SK-N-SH (cell line): ENCODE results near the gene MAPK12. TPM values are rescaled to one million over a fixed set of nuclear protein-coding genes. Genes with fewer than 3 reads are reported as not detected.

Source experiments
- CTCF ChIA-PET: fragments of 300-600, 350-600 bp; formaldehyde crosslinking; extraction: SDS; loops from one replicate; lab custom pipeline; 2021; lab: Yijun Ruan, JAX
- POLR2A ChIA-PET: fragments of 350-600 bp; sonication (Branson Sonifier 250); formaldehyde crosslinking; extraction: SDS; loops from one replicate; lab custom pipeline; 2020; ENCODE audit warnings: antibody characterized with exemption, inconsistent platforms; lab: Yijun Ruan, JAX
- DNase-seq: peaks from one replicate; pipeline ENCODE4 v3.0.0; 2012
- H2AFZ ChIP-seq: fragments of 200-600 bp; sonication (generic); 2 replicates; pipeline ENCODE4 v1.8.1; 2016; ENCODE audit warnings: antibody characterized with exemption, mild to moderate bottlenecking, low read depth
- H3F3A ChIP-seq: fragments of 200-600 bp; sonication (generic); replicated peaks from 2 replicates; pipeline ENCODE3; 2016; ENCODE audit warnings: antibody characterized with exemption, mild to moderate bottlenecking; ENCODE audit not compliant: insufficient read depth
- H3K27ac ChIP-seq, 2 experiments: fragments of 200-500 bp in 1 of 2; fragments of 200-600 bp in 1 of 2; sonication (Bioruptor generic) in 1 of 2; sonication (generic), shearing (Covaris generic) in 1 of 2; 2 replicates each; pipeline versions ENCODE4 v1.5.1 to v1.6.1; 2014 to 2016; ENCODE audit warnings: low read depth in 2 of 2, inconsistent platforms in 1 of 2, low read length in 1 of 2, mild to moderate bottlenecking in 1 of 2, mixed read lengths in 1 of 2
- H3K27me3 ChIP-seq: fragments of 200-600 bp; sonication (generic), shearing (Covaris generic); 2 replicates; pipeline ENCODE4 v1.6.1; 2016; ENCODE audit warnings: mixed run types; ENCODE audit not compliant: insufficient read depth
- H3K36me3 ChIP-seq, 2 experiments: fragments of 200-500 bp in 1 of 2; fragments of 200-600 bp in 1 of 2; sonication (Bioruptor generic) in 1 of 2; sonication (generic) in 1 of 2; replicated peaks in 1 of 2; 2 replicates each; pipeline versions ENCODE3 to v1.5.1; 2014 to 2016; ENCODE audit warnings: low read length in 1 of 2, mild to moderate bottlenecking in 1 of 2; ENCODE audit not compliant: insufficient read depth in 2 of 2, control insufficient read depth in 1 of 2
- H3K4me1 ChIP-seq, 2 experiments: fragments of 200-500 bp in 1 of 2; fragments of 200-600 bp in 1 of 2; sonication (Bioruptor generic) in 1 of 2; sonication (generic), shearing (Covaris generic) in 1 of 2; 2 replicates each; pipeline versions ENCODE4 v1.5.1 to v1.6.1; 2014 to 2016; ENCODE audit warnings: low read depth in 1 of 2, low read length in 1 of 2, mixed run types in 1 of 2; ENCODE audit not compliant: insufficient read depth in 2 of 2, control insufficient read depth in 1 of 2
- H3K4me2 ChIP-seq: fragments of 200-600 bp; sonication (generic), shearing (Covaris generic); 2 replicates; pipeline ENCODE4 v1.6.1; 2017; ENCODE audit warnings: mixed run types
- H3K4me3 ChIP-seq, 2 experiments: fragments of 200-500 bp in 1 of 2; fragments of 200-600 bp in 1 of 2; sonication (Bioruptor generic) in 1 of 2; sonication (generic), shearing (Covaris generic) in 1 of 2; 2 replicates each; pipeline versions ENCODE4 v1.5.1 to v1.8.1; 2014 to 2016; ENCODE audit warnings: low read depth in 2 of 2, inconsistent platforms in 1 of 2, low read length in 1 of 2, mild to moderate bottlenecking in 1 of 2, mixed read lengths in 1 of 2, moderate library complexity in 1 of 2
- H3K79me2 ChIP-seq: fragments of 200-600 bp; sonication (generic); 2 replicates; pipeline ENCODE4 v1.8.1; 2017; ENCODE audit warnings: mild to moderate bottlenecking; ENCODE audit not compliant: insufficient read depth
- H3K9ac ChIP-seq: fragments of 200-600 bp; sonication (generic); 2 replicates; pipeline ENCODE4 v1.6.1; 2017; ENCODE audit warnings: mixed run types
- H3K9me2 ChIP-seq: fragments of 200-600 bp; sonication (generic); 2 replicates; pipeline ENCODE4 v1.6.1; 2017; ENCODE audit warnings: mixed run types
- H3K9me3 ChIP-seq: fragments of 200-600 bp; sonication (generic); 2 replicates; pipeline ENCODE4 v1.6.1; 2017; ENCODE audit warnings: mixed run types, mild to moderate bottlenecking, moderate library complexity
- H4K20me1 ChIP-seq: fragments of 200-600 bp; sonication (generic); 2 replicates; pipeline ENCODE4 v1.6.1; 2017; ENCODE audit warnings: mild to moderate bottlenecking, mixed run types; ENCODE audit not compliant: insufficient read depth
- CTCF ChIP-seq: fragments of 200-600 bp; sonication (generic); IDR thresholded peaks from 2 replicates; pipeline ENCODE4 v1.6.1; 2017; ENCODE audit warnings: antibody characterized with exemption, mild to moderate bottlenecking, moderate library complexity
- FOSL2 ChIP-seq: IDR thresholded peaks from 2 replicates; pipeline ENCODE4 v1.4.0; 2012; ENCODE audit warnings: low read depth, mild to moderate bottlenecking, moderate library complexity, borderline replicate concordance
- GATA2 ChIP-seq: sonication (generic); formaldehyde crosslinking; IDR thresholded peaks from 2 replicates; pipeline ENCODE4 v1.5.0; 2020; ENCODE audit warnings: mild to moderate bottlenecking, missing genetic modification reagents
- JUND ChIP-seq: IDR thresholded peaks from 2 replicates; pipeline ENCODE4 v1.4.0; 2012
- MAX ChIP-seq: IDR thresholded peaks from 2 replicates; pipeline ENCODE4 v1.4.0; 2012; ENCODE audit warnings: low read depth
- RCOR1 ChIP-seq: fragments of 150-350 bp; IDR thresholded peaks from 2 replicates; pipeline ENCODE4 v1.6.1; 2017; ENCODE audit warnings: antibody characterized with exemption, low read length
- SMC3 ChIP-seq: IDR thresholded peaks from 2 replicates; pipeline ENCODE4 v1.6.1; 2012; ENCODE audit warnings: low read depth, low read length, improper control_type of control experiment
- TEAD4 ChIP-seq: IDR thresholded peaks from 2 replicates; pipeline ENCODE4 v1.4.0; 2012; ENCODE audit warnings: mild to moderate bottlenecking, borderline replicate concordance; ENCODE audit not compliant: insufficient read depth
- WGBS: methylation state at CpG from one replicate; pipeline ENCODE4 v1.1.6; 2017; ENCODE audit warnings: low lambda C conversion rate; 5-methylcytosine and 5-hydroxymethylcytosine counted together
- polyA plus RNA-seq, 3 experiments: library from polyadenylated mRNA; depleted of rRNA; stranded (reverse); fragments of >200 nt; gene quantifications; 2 replicates each; pipeline ENCODE4 v1.2.3, GENCODE V29; 2012
- TF ChIP-seq, protein P1 (sequence below): IDR thresholded peaks from 2 replicates; pipeline ENCODE4; 2012

Gene MAPK12
- polyA plus RNA-seq, 1 of the 3 experiments (the other 2 are of a cell fraction), result 118 TPM

GRCh38 chr22:50204571-50204970 lies 56.9 kb downstream of the MAPK12 start (continued):
- TF ChIP-seq JUND (no peak), TEAD4 (no peak), RCOR1 (no peak), MAX (no peak), SMC3 (no peak), FOSL2 (no peak), CTCF (no peak)
- TF ChIP-seq, protein P1, sequence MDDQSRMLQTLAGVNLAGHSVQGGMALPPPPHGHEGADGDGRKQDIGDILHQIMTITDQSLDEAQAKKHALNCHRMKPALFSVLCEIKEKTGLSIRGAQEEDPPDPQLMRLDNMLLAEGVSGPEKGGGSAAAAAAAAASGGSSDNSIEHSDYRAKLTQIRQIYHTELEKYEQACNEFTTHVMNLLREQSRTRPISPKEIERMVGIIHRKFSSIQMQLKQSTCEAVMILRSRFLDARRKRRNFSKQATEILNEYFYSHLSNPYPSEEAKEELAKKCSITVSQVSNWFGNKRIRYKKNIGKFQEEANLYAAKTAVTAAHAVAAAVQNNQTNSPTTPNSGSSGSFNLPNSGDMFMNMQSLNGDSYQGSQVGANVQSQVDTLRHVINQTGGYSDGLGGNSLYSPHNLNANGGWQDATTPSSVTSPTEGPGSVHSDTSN, result no peak

DNA sequence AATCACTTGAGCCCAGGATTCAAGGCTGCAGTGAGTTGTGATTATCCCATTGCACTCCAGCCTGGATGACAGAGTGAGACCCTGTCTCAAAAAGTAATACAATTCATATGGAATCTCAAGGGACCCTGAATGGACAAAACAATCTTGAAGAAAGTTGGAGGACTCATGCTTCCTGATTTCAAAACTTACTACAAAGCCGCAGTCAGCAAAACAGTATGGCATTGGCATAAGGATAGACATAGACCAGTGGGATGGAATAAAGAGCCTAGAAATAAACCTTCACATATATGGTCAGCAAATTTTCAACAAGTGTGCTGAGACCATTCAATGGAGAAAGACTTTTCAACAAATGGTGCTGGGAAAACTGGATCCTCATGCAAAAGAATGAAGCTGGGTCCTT lies 58.2 kb downstream of the MAPK12 start:
- 100% methylated on average over 1 of the region's 1 CpG for WGBS
- DNase-seq, result no peak
- peaks cover 4% of the 10 kb centered on the region for H3F3A ChIP-seq
- H3K27me3 ChIP-seq, result no peaks in the 10 kb centered on the region
- no peak for TF ChIP-seq GATA2 (CRISPR knock-in tag)
- POLR2A ChIA-PET, result no interaction called here
- H3K36me3 ChIP-seq, result peaks cover 18 to 24% of the 10 kb centered on the region in 2 experiments
- peaks cover 0 to 15% of the 10 kb centered on the region in 2 experiments; a peak in 1 of 4 replicates for H3K4me1 ChIP-seq
- H3K9me3 ChIP-seq, result no peaks in the 10 kb centered on the region
- H4K20me1 ChIP-seq, result peaks cover 6% of the 10 kb centered on the region
- CTCF ChIA-PET, result interaction anchor here (0.8 kb wide), 1 partner anchor 57 kb away, joined by 3 read pairs; no protein-coding TSS in a partner anchor
- no peak overlapping the region for H2AFZ ChIP-seq
- H3K9ac ChIP-seq, result no peak overlapping the region
- H3K9me2 ChIP-seq, result no peaks in the 10 kb centered on the region
- H3K4me3 ChIP-seq, result no peak overlapping the region
- H3K4me2 ChIP-seq, result no peak overlapping the region
- H3K79me2 ChIP-seq, result peaks cover 37% of the 10 kb centered on the region
- no peak overlapping the region for H3K27ac ChIP-seq

Other genes with a start within 250 kb of the MAPK12 start
- gene IL17REL, start 248.9 kb downstream of the MAPK12 start, polyA plus RNA-seq (2012; rRNA removed), result not detected in 2 replicates
- gene TTLL8, start 203.4 kb downstream of the MAPK12 start, polyA plus RNA-seq (2012; rRNA removed), result not detected in 2 replicates
- gene MLC1, start 176.3 kb downstream of the MAPK12 start, polyA plus RNA-seq (2012; rRNA removed), result not detected in 2 replicates
- gene MOV10L1, start 171.7 kb downstream of the MAPK12 start, polyA plus RNA-seq (2012; rRNA removed), result 2.1 and 3.0 TPM in 2 replicates
- 1.3 and 2.4 TPM in 2 replicates for gene PANX2, start 91.0 kb downstream of the MAPK12 start, polyA plus RNA-seq (2012; rRNA removed)
- 36.7 and 50.6 TPM in 2 replicates for gene TRABD, start 75.8 kb downstream of the MAPK12 start, polyA plus RNA-seq (2012; rRNA removed)
- gene SELENOO, start 60.7 kb downstream of the MAPK12 start, polyA plus RNA-seq (2012; rRNA removed), result 23.3 and 26.7 TPM in 2 replicates
- 40.4 and 42.8 TPM in 2 replicates for gene TUBGCP6, start 16.7 kb downstream of the MAPK12 start, polyA plus RNA-seq (2012; rRNA removed)
- 51.9 and 55.1 TPM in 2 replicates for gene HDAC10, start 10.4 kb downstream of the MAPK12 start, polyA plus RNA-seq (2012; rRNA removed)
- gene MAPK11, start 8.7 kb upstream of the MAPK12 start, polyA plus RNA-seq (2012; rRNA removed), result 36.0 and 38.3 TPM in 2 replicates
- 85.8 and 108 TPM in 2 replicates for gene PLXNB2, start 46.0 kb upstream of the MAPK12 start, polyA plus RNA-seq (2012; rRNA removed)
- gene DENND6B, start 65.3 kb upstream of the MAPK12 start, polyA plus RNA-seq (2012; rRNA removed), result 5.6 and 5.8 TPM in 2 replicates
- gene PPP6R2, start 81.6 kb upstream of the MAPK12 start, polyA plus RNA-seq (2012; rRNA removed), result 45.1 and 45.7 TPM in 2 replicates
- gene SBF1, start 213.4 kb upstream of the MAPK12 start, polyA plus RNA-seq (2012; rRNA removed), result 24.2 and 29.1 TPM in 2 replicates
- 0.49 and 0.61 TPM in 2 replicates for gene ADM2, start 219.9 kb upstream of the MAPK12 start, polyA plus RNA-seq (2012; rRNA removed)
- 0.05 and 0.06 TPM in 2 replicates for gene MIOX, start 225.2 kb upstream of the MAPK12 start, polyA plus RNA-seq (2012; rRNA removed)
- gene LMF2, start 246.0 kb upstream of the MAPK12 start, polyA plus RNA-seq (2012; rRNA removed), result 34.3 and 42.8 TPM in 2 replicates
- gene NCAPH2, start 246.5 kb upstream of the MAPK12 start, polyA plus RNA-seq (2012; rRNA removed), result 21.1 and 22.4 TPM in 2 replicates